GM06990 (cell line): Measurements from ENCODE around the gene CCDC34.

Source experiments
- DNase-seq: peaks from one replicate; pipeline ENCODE4 v3.0.0-alpha.2; 2011; ENCODE audit not compliant: insufficient read length; ENCODE audit errors: extremely low read depth
- H3K27me3 ChIP-seq: replicated peaks from 2 replicates; pipeline ENCODE4 v1.6.0; 2011; ENCODE audit warnings: low read length; ENCODE audit not compliant: control insufficient read depth, insufficient read depth
- H3K36me3 ChIP-seq: 2 replicates; pipeline ENCODE4 v1.5.1; 2011; ENCODE audit warnings: low read length; ENCODE audit not compliant: control insufficient read depth, insufficient read depth
- H3K4me3 ChIP-seq: replicated peaks from 2 replicates; pipeline ENCODE4 v1.5.1; 2011; ENCODE audit warnings: low read depth, mild to moderate bottlenecking, control low read depth, low read length
- CTCF ChIP-seq: IDR thresholded peaks from 2 replicates; pipeline ENCODE4 v1.5.1; 2011; ENCODE audit warnings: low read length, control low read depth, mild to moderate bottlenecking, inconsistent platforms; ENCODE audit not compliant: insufficient read depth, poor library complexity, severe bottlenecking

Gene CCDC34

GRCh38 chr11:27293515-27294417 is 69.2 kb downstream of the CCDC34 start:
- no peak for DNase-seq
- no peak for TF ChIP-seq CTCF
- Histone ChIP-seq H3K27me3 (no peaks in the 10 kb centered on the region; the same call in 1 of the 2 replicates), H3K4me3 (no peak overlapping the region), H3K36me3 (no peaks in the 10 kb centered on the region)

GRCh38 chr11:27292637-27293010 is 70.4 kb downstream of the CCDC34 start:
- H3K36me3 ChIP-seq = no peaks in the 10 kb centered on the region
- no peak overlapping the region for H3K4me3 ChIP-seq
- H3K27me3 ChIP-seq = no peaks in the 10 kb centered on the region; the same call in 1 of the 2 replicates
- DNase-seq = no peak
- TF ChIP-seq CTCF = no peak

- Histone ChIP-seq H3K27me3 (no peaks in the 10 kb centered on the region; the same call in 1 of the 2 replicates), H3K36me3 (no peaks in the 10 kb centered on the region), H3K4me3 (no peak overlapping the region)
- TF ChIP-seq CTCF = no peak
- DNase-seq = no peak
These were observed 70.9 kb downstream of the CCDC34 start for GRCh38 chr11:27291954-27292636.

GRCh38 chr11:27291302-27291889 is 71.6 kb downstream of the CCDC34 start:
- H3K27me3 ChIP-seq = no peaks in the 10 kb centered on the region; the same call in 1 of the 2 replicates
- no peak for DNase-seq
- no peaks in the 10 kb centered on the region for H3K36me3 ChIP-seq
- no peak overlapping the region for H3K4me3 ChIP-seq
- TF ChIP-seq CTCF = no peak

GRCh38 chr11:27290261-27291050 is 72.6 kb downstream of the CCDC34 start:
- TF ChIP-seq CTCF = no peak
- Histone ChIP-seq H3K27me3 (no peaks in the 10 kb centered on the region; the same call in 1 of the 2 replicates), H3K4me3 (no peak overlapping the region), H3K36me3 (no peaks in the 10 kb centered on the region)
- no peak for DNase-seq
